Ishikawa (cell line): ENCODE data around the gene BMERB1.

ENCODE experiments used
- NFIC ChIP-seq: IDR thresholded peaks from 2 replicates; pipeline ENCODE4 v1.6.1; 2012
- YY1 ChIP-seq: IDR thresholded peaks from 2 replicates; pipeline ENCODE4 v1.6.1; 2012; ENCODE audit warnings: low read depth
- TF ChIP-seq, protein P1 (sequence below): IDR thresholded peaks from 2 replicates; pipeline ENCODE4 v1.6.1; 2012; ENCODE audit warnings: low read depth, mild to moderate bottlenecking
- TF ChIP-seq, protein P2 (sequence below): IDR thresholded peaks from 2 replicates; pipeline ENCODE4 v1.6.1; 2012

DNA sequence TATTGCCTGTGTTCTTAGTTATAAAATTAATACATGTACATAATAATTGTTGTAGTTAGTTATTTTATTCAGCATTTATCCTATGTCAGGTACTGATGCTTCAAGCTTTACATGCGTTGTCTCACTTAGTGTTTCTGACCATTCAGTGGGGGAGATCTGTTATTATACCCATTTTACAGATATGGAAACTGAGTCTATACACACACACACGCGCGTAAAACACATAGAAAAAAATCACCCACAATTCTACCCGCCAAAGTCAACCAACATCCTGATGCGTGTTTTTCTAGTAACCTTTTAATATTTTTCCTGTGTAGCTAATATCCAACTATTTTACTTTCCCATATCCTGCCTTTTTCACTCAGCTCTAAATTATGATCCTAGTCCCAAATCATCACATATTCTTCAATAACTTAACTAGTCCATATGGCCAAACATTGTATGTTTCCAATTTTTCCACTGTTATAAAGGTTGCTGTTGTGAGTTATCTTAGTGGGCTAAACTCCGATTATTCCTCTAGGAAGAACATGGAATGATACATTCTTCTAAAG is 48.4 kb downstream of the BMERB1 start:
- TF ChIP-seq YY1 = no peak
- TF ChIP-seq, protein P1, sequence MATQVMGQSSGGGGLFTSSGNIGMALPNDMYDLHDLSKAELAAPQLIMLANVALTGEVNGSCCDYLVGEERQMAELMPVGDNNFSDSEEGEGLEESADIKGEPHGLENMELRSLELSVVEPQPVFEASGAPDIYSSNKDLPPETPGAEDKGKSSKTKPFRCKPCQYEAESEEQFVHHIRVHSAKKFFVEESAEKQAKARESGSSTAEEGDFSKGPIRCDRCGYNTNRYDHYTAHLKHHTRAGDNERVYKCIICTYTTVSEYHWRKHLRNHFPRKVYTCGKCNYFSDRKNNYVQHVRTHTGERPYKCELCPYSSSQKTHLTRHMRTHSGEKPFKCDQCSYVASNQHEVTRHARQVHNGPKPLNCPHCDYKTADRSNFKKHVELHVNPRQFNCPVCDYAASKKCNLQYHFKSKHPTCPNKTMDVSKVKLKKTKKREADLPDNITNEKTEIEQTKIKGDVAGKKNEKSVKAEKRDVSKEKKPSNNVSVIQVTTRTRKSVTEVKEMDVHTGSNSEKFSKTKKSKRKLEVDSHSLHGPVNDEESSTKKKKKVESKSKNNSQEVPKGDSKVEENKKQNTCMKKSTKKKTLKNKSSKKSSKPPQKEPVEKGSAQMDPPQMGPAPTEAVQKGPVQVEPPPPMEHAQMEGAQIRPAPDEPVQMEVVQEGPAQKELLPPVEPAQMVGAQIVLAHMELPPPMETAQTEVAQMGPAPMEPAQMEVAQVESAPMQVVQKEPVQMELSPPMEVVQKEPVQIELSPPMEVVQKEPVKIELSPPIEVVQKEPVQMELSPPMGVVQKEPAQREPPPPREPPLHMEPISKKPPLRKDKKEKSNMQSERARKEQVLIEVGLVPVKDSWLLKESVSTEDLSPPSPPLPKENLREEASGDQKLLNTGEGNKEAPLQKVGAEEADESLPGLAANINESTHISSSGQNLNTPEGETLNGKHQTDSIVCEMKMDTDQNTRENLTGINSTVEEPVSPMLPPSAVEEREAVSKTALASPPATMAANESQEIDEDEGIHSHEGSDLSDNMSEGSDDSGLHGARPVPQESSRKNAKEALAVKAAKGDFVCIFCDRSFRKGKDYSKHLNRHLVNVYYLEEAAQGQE = no peak
- TF ChIP-seq NFIC = no peak
- TF ChIP-seq, protein P2, sequence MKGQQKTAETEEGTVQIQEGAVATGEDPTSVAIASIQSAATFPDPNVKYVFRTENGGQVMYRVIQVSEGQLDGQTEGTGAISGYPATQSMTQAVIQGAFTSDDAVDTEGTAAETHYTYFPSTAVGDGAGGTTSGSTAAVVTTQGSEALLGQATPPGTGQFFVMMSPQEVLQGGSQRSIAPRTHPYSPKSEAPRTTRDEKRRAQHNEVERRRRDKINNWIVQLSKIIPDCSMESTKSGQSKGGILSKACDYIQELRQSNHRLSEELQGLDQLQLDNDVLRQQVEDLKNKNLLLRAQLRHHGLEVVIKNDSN = no peak
